Measurements from ENCODE around the gene EMX2. TPM values are rescaled to one million over a fixed set of nuclear protein-coding genes. Genes with fewer than 3 reads are reported as not detected.
A peak's percentile ranks its signal among the peaks of the same experiment; 100 is the strongest.

EMX2 gene
- total and polyA plus RNA-seq, 2 donors (not counting 3 experiments of a cell fraction or from before 2014, with no cell fraction given) = not detected

- TF ChIP-seq EZH2 (IDR thresholded peaks at IDR 0.05; ENCODE audit: borderline replicate concordance, low read depth, low read length, severe bottlenecking) (peak; percentile 54), POLR2AphosphoS5 (IDR thresholded peaks at IDR 0.05; ENCODE audit: insufficient read depth, low read depth, low read length) (no peak)
- TF ChIP-seq, protein P1, sequence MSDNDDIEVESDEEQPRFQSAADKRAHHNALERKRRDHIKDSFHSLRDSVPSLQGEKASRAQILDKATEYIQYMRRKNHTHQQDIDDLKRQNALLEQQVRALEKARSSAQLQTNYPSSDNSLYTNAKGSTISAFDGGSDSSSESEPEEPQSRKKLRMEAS (IDR thresholded peaks at IDR 0.05; ENCODE audit: insufficient read depth, insufficient read length) = no peak
- BruUV-seq (replicated peaks) = no TSS peak
Observed at GRCh38 chr10:117553142-117553814, 10.7 kb downstream of the EMX2 start.

GRCh38 chr10:117553815-117554172, 11.2 kb downstream of the EMX2 start:
- H3K9me1 ChIP-seq (replicated peaks; ENCODE audit: control insufficient read depth, extremely low read depth, insufficient read depth, low read length) = no peaks in the 10 kb centered on the region
- no peak overlapping the region for H3K4me2 ChIP-seq (ENCODE audit: insufficient read depth, low read length)
- no peak overlapping the region for H2AFZ ChIP-seq (ENCODE audit: low read depth, low read length)
- dilution Hi-C loops (cut with MboI; ENCODE audit: extremely low pct_ligation_motif_present, low sequenced_read_pairs) = no loop called here
- no peaks in the 10 kb centered on the region for H3K79me2 ChIP-seq (ENCODE audit: control insufficient read depth, insufficient read depth, low read length)
- H4K20me1 ChIP-seq (replicated peaks; ENCODE audit: control insufficient read depth, extremely low read depth, insufficient read depth, low read length) = no peaks in the 10 kb centered on the region
- TF ChIP-seq MYC (IDR thresholded peaks at IDR 0.05; ENCODE audit: low read depth, low read length) (no peak), EZH2 (IDR thresholded peaks at IDR 0.05; ENCODE audit: borderline replicate concordance, low read depth, low read length, severe bottlenecking) (peak; percentile 14)
- intact Hi-C loops (cut with micrococcal nuclease) = no loop called here
- H3K36me3 ChIP-seq (ENCODE audit: control insufficient read depth in 2 of 2, extremely low read depth in 1 of 2, insufficient read depth in 2 of 2, low read length in 2 of 2) = no peaks in the 10 kb centered on the region
- H3K9me3 ChIP-seq (replicated peaks; ENCODE audit: control insufficient read depth, insufficient read depth, low read length) = no peaks in the 10 kb centered on the region
- no peak overlapping the region for H3K4me3 ChIP-seq (replicated peaks in 1 of 3; ENCODE audit: insufficient read depth in 1 of 3, low read depth in 1 of 3, low read length in 3 of 3)
- ChIA-PET CTCF (no interaction called here), POLR2A (no interaction called here)
- no peak overlapping the region for H3K27ac ChIP-seq (ENCODE audit: insufficient read depth, low read depth, low read length)
- no TSS peak for BruUV-seq (replicated peaks)
- no peak overlapping the region for H3K9ac ChIP-seq (replicated peaks; ENCODE audit: extremely low read depth, insufficient read depth, low read length)
- DNase-seq (ENCODE audit: low read depth, low spot score) (no peak), FAIRE-seq (no peak)
- H3K27me3 ChIP-seq (ENCODE audit: control insufficient read depth in 2 of 2, insufficient read depth in 2 of 2, low read length in 2 of 2) = peaks cover 49 to 57% of the 10 kb centered on the region in 2 experiments
- H3K4me1 ChIP-seq (ENCODE audit: control insufficient read depth, extremely low read depth, insufficient read depth, low read length) = no peaks in the 10 kb centered on the region

More at GRCh38 chr10:117553142-117553814, 10.7 kb downstream of the EMX2 start:
- Histone ChIP-seq H2AFZ (ENCODE audit: low read depth, low read length) (no peak overlapping the region), H3K4me2 (ENCODE audit: insufficient read depth, low read length) (no peak overlapping the region), H3K9me1 (replicated peaks; ENCODE audit: control insufficient read depth, extremely low read depth, insufficient read depth, low read length) (no peaks in the 10 kb centered on the region), H3K27me3 (ENCODE audit: control insufficient read depth in 2 of 2, insufficient read depth in 2 of 2, low read length in 2 of 2) (peaks cover 52 to 62% of the 10 kb centered on the region in 2 experiments), H3K79me2 (ENCODE audit: control insufficient read depth, insufficient read depth, low read length) (no peaks in the 10 kb centered on the region), H3K9ac (replicated peaks; ENCODE audit: extremely low read depth, insufficient read depth, low read length) (no peak overlapping the region), H3K9me3 (replicated peaks; ENCODE audit: control insufficient read depth, insufficient read depth, low read length) (no peaks in the 10 kb centered on the region), H3K4me1 (ENCODE audit: control insufficient read depth, extremely low read depth, insufficient read depth, low read length) (no peaks in the 10 kb centered on the region), H3K4me3 (replicated peaks in 1 of 3; ENCODE audit: insufficient read depth in 1 of 3, low read depth in 1 of 3, low read length in 3 of 3) (no peak overlapping the region), H3K27ac (ENCODE audit: insufficient read depth, low read depth, low read length) (no peak overlapping the region), H4K20me1 (replicated peaks; ENCODE audit: control insufficient read depth, extremely low read depth, insufficient read depth, low read length) (no peaks in the 10 kb centered on the region), H3K36me3 (ENCODE audit: control insufficient read depth in 2 of 2, extremely low read depth in 1 of 2, insufficient read depth in 2 of 2, low read length in 2 of 2) (no peaks in the 10 kb centered on the region)
- no peak for FAIRE-seq
- DNase-seq (ENCODE audit: low read depth, low spot score) = no peak
- ChIA-PET CTCF (no interaction called here), POLR2A (no interaction called here)
- dilution Hi-C loops (cut with MboI; ENCODE audit: extremely low pct_ligation_motif_present, low sequenced_read_pairs) = no loop called here
- intact Hi-C loops (cut with micrococcal nuclease) = no loop called here
